Thoracic aorta (tissue), 2 donors: ENCODE measurements around the gene PTPRN2. TPM values are rescaled to one million over a fixed set of nuclear protein-coding genes. Genes with fewer than 3 reads are reported as not detected.

Experiments used
- ATAC-seq: fragments of 150-250 bp; one replicate; pipeline ENCODE4 v1.8.0; 2017; ENCODE audit warnings: low read depth; ENCODE audit not compliant: insufficient number of reproducible peaks, low FRiP score
- DNase-seq: peaks from one replicate; pipeline ENCODE4 v3.0.0-alpha.2; 2020; ENCODE audit warnings: low spot score
- H3K27ac ChIP-seq, 2 donors: fragments of 200-600 bp; sonication (generic); 1 replicate in 1 of 2; 2 replicates in 1 of 2; pipeline ENCODE4 v1.5.1; 2016; ENCODE audit warnings: mild to moderate bottlenecking in 2 of 2, moderate library complexity in 2 of 2
- H3K27me3 ChIP-seq: fragments of 200-600 bp; sonication (generic); replicated peaks from 2 replicates; pipeline ENCODE4 v1.6.0; 2016; ENCODE audit warnings: mild to moderate bottlenecking; ENCODE audit not compliant: insufficient read depth
- H3K36me3 ChIP-seq: fragments of 200-600 bp; sonication (generic); one replicate; pipeline ENCODE4 v1.5.1; 2016
- H3K4me1 ChIP-seq, 2 donors: fragments of 200-600 bp; sonication (generic); 1 replicate in 1 of 2; 2 replicates in 1 of 2; pipeline versions ENCODE4 v1.5.1 to v1.6.0; 2016; ENCODE audit warnings: low read depth in 2 of 2, mild to moderate bottlenecking in 1 of 2; ENCODE audit not compliant: control insufficient read depth in 1 of 2
- H3K4me3 ChIP-seq: fragments of 200-600 bp; sonication (generic); 2 replicates; pipeline ENCODE4 v1.5.1; 2016; ENCODE audit warnings: mild to moderate bottlenecking
- H3K9me3 ChIP-seq: fragments of 200-600 bp; sonication (generic); 2 replicates; pipeline ENCODE4 v1.5.1; 2016
- CTCF ChIP-seq: fragments of 200-600 bp; sonication (generic); IDR thresholded peaks from one replicate; pipeline ENCODE4 v1.5.1; 2019; ENCODE audit warnings: antibody characterized with exemption
- total RNA-seq, 2 donors: library from RNA; depleted of rRNA; stranded (reverse); fragments of >200 nt; gene quantifications; one replicate each; pipeline versions ENCODE4 v1.1.0 to v1.2.3, GENCODE V29; 2016

The PTPRN2 gene
- total RNA-seq, 2 donors from 2014 or later, result 2.2 to 3.1 TPM

- DNase-seq, result no peak
- no peaks in the 10 kb centered on the region for H3K9me3 ChIP-seq
Observed at GRCh38 chr7:158252081-158252836, 335.4 kb downstream of the PTPRN2 start.

GRCh38 chr7:158251061-158251965, 336.3 kb downstream of the PTPRN2 start:
- H3K36me3 ChIP-seq, result no peaks in the 10 kb centered on the region
- no peak overlapping the region for H3K27ac ChIP-seq
- TF ChIP-seq CTCF, result no peak
- DNase-seq, result no peak
- H3K9me3 ChIP-seq, result no peaks in the 10 kb centered on the region
- no peaks in the 10 kb centered on the region for H3K27me3 ChIP-seq
- H3K4me1 ChIP-seq, result no peaks in the 10 kb centered on the region
- no peak for ATAC-seq
- no peak overlapping the region for H3K4me3 ChIP-seq

More at GRCh38 chr7:158252081-158252836, 335.4 kb downstream of the PTPRN2 start:
- no peak for ATAC-seq
- no peak overlapping the region for H3K4me3 ChIP-seq
- H3K27me3 ChIP-seq, result no peaks in the 10 kb centered on the region
- H3K4me1 ChIP-seq, result no peaks in the 10 kb centered on the region
- H3K36me3 ChIP-seq, result no peaks in the 10 kb centered on the region
- no peak overlapping the region for H3K27ac ChIP-seq
- no peak for TF ChIP-seq CTCF

- Histone ChIP-seq H3K9me3 (no peaks in the 10 kb centered on the region), H3K4me1 (no peaks in the 10 kb centered on the region), H3K27me3 (no peaks in the 10 kb centered on the region), H3K36me3 (no peaks in the 10 kb centered on the region), H3K4me3 (no peak overlapping the region), H3K27ac (no peak overlapping the region)
- ATAC-seq (no peak), DNase-seq (no peak)
- TF ChIP-seq CTCF, result no peak
Observed at GRCh38 chr7:158249692-158250091, 337.9 kb downstream of the PTPRN2 start.

GRCh38 chr7:158248816-158249215, 338.8 kb downstream of the PTPRN2 start:
- no peaks in the 10 kb centered on the region for H3K9me3 ChIP-seq
- TF ChIP-seq CTCF, result no peak
- no peak overlapping the region for H3K27ac ChIP-seq
- no peaks in the 10 kb centered on the region for H3K36me3 ChIP-seq
- no peak for ATAC-seq
- H3K27me3 ChIP-seq, result no peaks in the 10 kb centered on the region
- H3K4me3 ChIP-seq, result no peak overlapping the region
- H3K4me1 ChIP-seq, result no peaks in the 10 kb centered on the region
- DNase-seq, result no peak

GRCh38 chr7:158247758-158248487, 339.7 kb downstream of the PTPRN2 start:
- TF ChIP-seq CTCF, result no peak
- Histone ChIP-seq H3K27me3 (no peaks in the 10 kb centered on the region), H3K4me3 (no peak overlapping the region), H3K9me3 (no peaks in the 10 kb centered on the region), H3K4me1 (no peaks in the 10 kb centered on the region), H3K36me3 (no peaks in the 10 kb centered on the region), H3K27ac (no peak overlapping the region)
- ATAC-seq (no peak), DNase-seq (no peak)
